KOPT-K1 (cell line): ENCODE results near the gene ATP13A5.

ENCODE experiments used
- H3K27ac ChIP-seq: fragments of 200-600 bp; sonication (generic); 2 replicates; pipeline ENCODE4 v1.5.1; 2016; ENCODE audit warnings: antibody characterized with exemption, mild to moderate bottlenecking, low read depth, low read length; ENCODE audit not compliant: poor library complexity, severe bottlenecking
- H3K36me3 ChIP-seq: fragments of 200-600 bp; sonication (generic); 2 replicates; pipeline ENCODE4 v1.5.1; 2017; ENCODE audit warnings: antibody characterized with exemption, mild to moderate bottlenecking, low read length, moderate library complexity; ENCODE audit not compliant: insufficient read depth
- H3K9me3 ChIP-seq: fragments of 200-600 bp; sonication (generic); 2 replicates; pipeline ENCODE4 v1.5.1; 2017; ENCODE audit warnings: antibody characterized with exemption, low read length, mild to moderate bottlenecking; ENCODE audit not compliant: insufficient read depth, poor library complexity, severe bottlenecking

The ATP13A5 gene

DNA sequence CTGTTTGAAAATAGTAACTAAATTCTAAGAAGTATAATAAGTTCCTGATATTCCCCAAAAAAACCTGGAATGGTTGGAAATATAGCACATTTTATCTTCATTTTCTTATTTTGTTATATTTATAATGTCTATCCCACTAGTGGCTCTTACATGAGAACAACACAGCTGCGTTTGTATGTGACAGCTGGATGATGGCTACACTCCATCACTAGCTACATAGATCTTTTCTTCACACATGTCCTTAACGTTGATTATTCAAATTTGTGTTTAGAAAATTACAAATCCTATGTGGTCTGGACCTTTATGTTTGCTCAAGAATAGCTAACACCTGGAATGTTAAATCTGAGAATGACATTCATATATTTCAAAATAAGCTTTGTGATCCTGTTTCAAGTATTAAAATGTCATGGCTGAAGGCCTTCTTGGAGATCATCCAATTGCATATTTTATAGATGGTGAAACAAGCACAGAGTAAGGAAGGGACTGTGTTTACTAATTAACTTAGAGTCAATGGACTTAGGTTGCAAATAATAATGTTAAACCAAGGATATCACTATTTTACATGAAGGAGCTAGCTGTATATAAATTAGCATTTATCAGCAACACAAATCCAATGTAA is 60.8 kb downstream of the ATP13A5 start:
- no peak overlapping the region for H3K27ac ChIP-seq
- H3K36me3 ChIP-seq, result no peaks in the 10 kb centered on the region
- no peaks in the 10 kb centered on the region for H3K9me3 ChIP-seq

DNA sequence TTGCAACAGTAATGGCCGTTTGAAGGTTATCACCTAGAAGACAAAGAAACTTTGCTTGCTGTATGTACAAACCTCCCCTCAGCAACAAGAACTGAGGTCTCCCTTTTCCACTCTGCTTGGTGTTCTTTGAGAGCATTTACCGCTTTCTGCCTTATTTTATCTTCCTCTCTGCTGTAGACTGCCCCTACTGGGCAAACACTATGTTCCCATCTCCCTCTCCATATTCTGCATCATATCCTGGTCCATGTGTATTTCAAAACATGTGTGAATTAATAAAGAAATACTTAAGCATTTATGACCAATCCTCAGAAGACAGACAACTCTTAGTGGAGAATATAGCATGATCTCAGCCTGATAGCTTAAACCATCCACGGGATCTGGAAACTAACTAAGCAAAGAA is 64.4 kb downstream of the ATP13A5 start:
- Histone ChIP-seq H3K27ac (no peak overlapping the region), H3K36me3 (no peaks in the 10 kb centered on the region), H3K9me3 (no peaks in the 10 kb centered on the region)

GRCh38 chr3:193313061-193313958 is 65.2 kb downstream of the ATP13A5 start:
- H3K36me3 ChIP-seq, result no peaks in the 10 kb centered on the region
- no peaks in the 10 kb centered on the region for H3K9me3 ChIP-seq
- no peak overlapping the region for H3K27ac ChIP-seq

DNA sequence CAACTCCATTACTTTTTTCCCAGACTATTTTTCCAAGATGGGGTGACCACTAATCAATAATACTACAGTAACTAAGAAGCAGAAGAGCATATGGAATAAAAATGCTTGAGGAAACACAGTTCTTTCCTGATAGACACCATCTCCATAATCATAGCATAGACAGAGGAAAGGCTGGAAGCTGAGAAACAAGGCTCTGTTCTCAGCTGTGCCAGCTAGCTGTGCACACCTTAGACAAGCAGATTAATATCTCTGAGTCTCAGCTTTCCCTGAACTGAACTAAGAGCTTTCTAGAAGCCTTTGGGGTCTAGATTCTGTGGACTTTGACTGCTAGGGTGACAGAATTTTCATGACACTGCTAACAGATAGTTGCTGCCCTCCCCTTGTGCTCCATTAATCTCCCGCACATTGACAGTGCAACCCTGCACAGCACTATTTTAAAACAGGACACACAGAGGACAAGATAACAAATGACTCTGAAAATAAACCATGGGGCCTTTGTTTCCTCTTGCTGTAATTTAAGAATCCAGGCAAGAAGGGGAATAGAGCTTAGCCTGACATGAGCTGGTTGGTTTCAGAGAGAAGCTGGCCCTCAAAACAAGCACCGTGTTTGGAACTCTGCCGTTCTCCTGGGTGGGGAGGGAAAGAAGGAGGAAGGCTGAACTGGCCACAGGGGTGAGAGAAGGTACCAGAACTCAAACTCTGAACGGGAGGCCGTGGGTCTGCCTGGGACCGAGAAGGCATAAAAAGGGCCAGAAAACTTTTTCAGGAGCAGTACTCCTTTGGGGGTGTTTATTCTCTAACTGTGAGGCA is 67.4 kb downstream of the ATP13A5 start:
- no peaks in the 10 kb centered on the region for H3K9me3 ChIP-seq
- H3K36me3 ChIP-seq, result no peaks in the 10 kb centered on the region
- no peak overlapping the region for H3K27ac ChIP-seq

GRCh38 chr3:193305356-193305755 is 73.2 kb downstream of the ATP13A5 start:
- Histone ChIP-seq H3K36me3 (no peaks in the 10 kb centered on the region), H3K27ac (no peak overlapping the region)

GRCh38 chr3:193301433-193301832 is 77.1 kb downstream of the ATP13A5 start:
- H3K9me3 ChIP-seq, result no peaks in the 10 kb centered on the region
- H3K27ac ChIP-seq, result no peak overlapping the region
- no peaks in the 10 kb centered on the region for H3K36me3 ChIP-seq

More at GRCh38 chr3:193305356-193305755, 73.2 kb downstream of the ATP13A5 start:
- no peaks in the 10 kb centered on the region for H3K9me3 ChIP-seq

DNA sequence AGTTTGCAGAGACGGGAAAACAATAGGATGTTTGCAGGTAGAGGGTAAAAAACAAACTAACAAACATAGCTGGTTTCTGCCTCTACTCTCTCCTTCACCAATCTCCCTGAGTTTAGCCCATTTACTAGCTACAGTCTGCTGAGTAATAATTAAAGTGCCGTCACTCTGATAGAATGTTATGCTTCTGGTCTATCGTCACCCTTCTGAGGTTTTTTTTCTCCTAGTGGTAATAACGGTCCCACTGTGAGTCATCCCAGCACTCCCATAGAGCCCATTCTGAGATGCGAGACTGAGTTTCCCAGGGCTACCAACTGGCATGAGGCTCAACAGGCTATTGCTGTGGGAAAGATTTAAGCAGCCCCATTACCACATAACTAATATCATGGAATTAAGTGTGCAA is 81.1 kb downstream of the ATP13A5 start:
- Histone ChIP-seq H3K36me3 (no peaks in the 10 kb centered on the region), H3K9me3 (peaks cover under 1% of the 10 kb centered on the region), H3K27ac (no peak overlapping the region)

DNA sequence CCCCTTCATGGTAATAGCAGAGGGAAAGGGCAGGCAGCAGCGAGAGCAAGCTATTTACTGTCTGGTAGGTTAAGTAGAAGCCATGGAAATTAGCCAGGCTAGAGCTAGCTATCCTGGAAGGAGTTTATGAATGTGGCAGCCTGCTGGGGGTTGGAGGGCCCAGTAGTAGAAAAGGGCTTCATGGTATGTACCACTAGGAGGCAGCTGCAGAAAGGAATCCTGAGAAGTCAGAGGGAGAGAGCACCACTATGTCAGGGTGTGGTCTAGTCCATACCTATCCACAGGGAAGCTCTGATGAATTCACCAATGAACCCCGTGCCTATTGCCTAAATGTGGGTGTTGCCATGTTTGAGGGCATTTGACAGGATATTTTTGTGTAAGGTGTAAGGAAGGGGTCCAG is 82.6 kb downstream of the ATP13A5 start:
- Histone ChIP-seq H3K36me3 (no peaks in the 10 kb centered on the region), H3K9me3 (peaks cover 13% of the 10 kb centered on the region), H3K27ac (no peak overlapping the region)

- Histone ChIP-seq H3K27ac (no peak overlapping the region), H3K36me3 (no peaks in the 10 kb centered on the region), H3K9me3 (peaks cover 13% of the 10 kb centered on the region)
These were observed 86.2 kb downstream of the ATP13A5 start for GRCh38 chr3:193292386-193292785.

DNA sequence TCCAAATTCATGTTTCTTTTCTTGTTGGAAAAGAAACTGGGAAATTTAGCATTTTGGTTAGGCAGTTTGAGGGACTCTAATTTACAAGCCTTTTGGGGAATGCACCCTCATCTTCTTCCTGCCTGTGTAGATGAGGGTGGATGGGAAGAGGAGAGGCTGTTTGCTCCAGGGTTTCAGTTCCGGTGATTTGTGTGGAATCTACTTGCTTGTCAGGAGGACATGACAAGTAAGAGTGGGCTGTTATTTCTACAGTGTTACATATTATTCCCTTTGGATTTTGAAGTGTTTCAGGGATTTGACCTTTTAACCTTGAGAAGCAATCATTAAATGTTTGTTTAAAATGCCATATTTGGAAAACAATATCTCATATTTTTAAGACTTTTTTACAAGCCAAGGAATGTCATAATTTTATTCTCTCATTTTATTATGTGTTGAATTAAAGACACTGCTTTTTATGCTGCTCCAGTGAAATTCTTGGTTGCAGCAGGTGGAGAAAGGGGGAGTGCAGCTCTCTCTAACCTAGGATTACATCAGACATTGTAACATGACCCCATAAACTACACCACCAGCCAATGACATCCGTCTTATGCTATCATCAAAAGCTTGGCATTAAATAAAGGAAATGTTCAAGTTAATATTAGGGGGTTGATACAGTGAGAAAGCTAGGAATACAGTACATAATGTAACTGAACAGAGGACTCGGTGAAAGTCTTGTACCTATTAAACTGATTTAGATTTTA is 107.3 kb downstream of the ATP13A5 start:
- Histone ChIP-seq H3K9me3 (no peaks in the 10 kb centered on the region), H3K27ac (no peak overlapping the region), H3K36me3 (no peaks in the 10 kb centered on the region)

DNA sequence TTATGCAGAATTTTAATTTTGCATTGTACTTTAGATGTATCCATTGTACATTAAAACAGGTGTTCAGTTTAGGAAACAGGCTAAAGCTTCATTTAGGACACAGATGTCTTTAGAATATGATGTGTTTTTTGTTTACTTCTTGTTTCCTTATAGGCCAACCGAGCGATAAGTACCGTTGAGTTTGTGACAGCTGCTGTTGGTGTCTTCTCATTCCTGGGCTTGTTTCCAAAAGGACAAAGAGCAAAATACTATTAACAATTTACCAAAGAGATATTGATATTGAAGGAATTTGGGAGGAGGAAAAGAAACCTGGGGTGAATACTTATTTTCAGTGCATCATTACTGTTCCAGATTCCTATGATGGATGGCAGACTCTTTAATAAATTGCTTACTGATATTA is 108.1 kb downstream of the ATP13A5 start:
- no peak overlapping the region for H3K27ac ChIP-seq
- no peaks in the 10 kb centered on the region for H3K9me3 ChIP-seq
- no peaks in the 10 kb centered on the region for H3K36me3 ChIP-seq

GRCh38 chr3:193269343-193270028 is 109.1 kb downstream of the ATP13A5 start:
- H3K36me3 ChIP-seq, result no peaks in the 10 kb centered on the region

DNA sequence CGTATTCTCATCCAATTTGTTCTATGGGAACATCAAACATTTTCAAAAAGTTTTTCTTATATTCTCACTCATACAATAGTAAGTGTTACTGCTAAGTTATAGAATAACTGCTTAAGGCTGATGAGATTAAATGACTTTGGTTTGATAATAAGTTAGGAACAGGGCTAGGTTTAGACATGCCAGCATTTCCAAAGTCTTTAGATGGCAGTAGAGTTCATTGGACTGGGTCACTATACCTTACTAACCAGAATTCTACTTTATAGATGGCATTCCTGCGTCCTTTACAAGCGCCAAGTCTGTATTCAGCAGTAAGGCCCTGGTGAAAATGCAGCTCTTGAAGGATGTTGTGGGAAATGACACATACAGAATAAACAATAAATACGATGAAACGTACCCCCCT is 115.8 kb downstream of the ATP13A5 start:
- Histone ChIP-seq H3K27ac (no peak overlapping the region), H3K9me3 (no peaks in the 10 kb centered on the region)

More at GRCh38 chr3:193269343-193270028, 109.1 kb downstream of the ATP13A5 start:
- Histone ChIP-seq H3K27ac (no peak overlapping the region), H3K9me3 (no peaks in the 10 kb centered on the region)

DNA sequence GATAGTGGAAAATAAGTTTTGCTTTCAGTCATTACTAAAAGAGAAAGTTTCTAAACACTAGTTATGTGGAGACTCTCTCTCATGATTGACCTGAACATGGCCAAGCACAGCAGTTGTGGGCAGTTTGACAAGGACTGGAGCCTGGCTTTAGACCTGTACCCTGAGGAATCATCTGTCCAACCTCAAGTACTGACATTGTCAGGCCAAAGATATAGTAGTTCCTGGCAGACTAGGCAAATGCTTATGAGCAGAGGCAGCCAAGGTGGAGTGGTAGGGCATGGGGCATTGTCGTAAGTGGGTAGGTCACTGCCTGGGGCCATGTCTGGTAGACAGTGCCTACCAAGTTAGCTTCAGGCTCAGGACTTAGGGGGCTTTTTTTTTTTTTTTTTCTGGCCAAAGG is 116.6 kb downstream of the ATP13A5 start:
- no peaks in the 10 kb centered on the region for H3K9me3 ChIP-seq
- no peak overlapping the region for H3K27ac ChIP-seq

More for the DNA sequence above, 115.8 kb downstream of the ATP13A5 start:
- H3K36me3 ChIP-seq, result no peaks in the 10 kb centered on the region

More for the DNA sequence above, 116.6 kb downstream of the ATP13A5 start:
- H3K36me3 ChIP-seq, result no peaks in the 10 kb centered on the region
